ENCODE data around the gene LCE3A.

The LCE3A gene

DNA sequence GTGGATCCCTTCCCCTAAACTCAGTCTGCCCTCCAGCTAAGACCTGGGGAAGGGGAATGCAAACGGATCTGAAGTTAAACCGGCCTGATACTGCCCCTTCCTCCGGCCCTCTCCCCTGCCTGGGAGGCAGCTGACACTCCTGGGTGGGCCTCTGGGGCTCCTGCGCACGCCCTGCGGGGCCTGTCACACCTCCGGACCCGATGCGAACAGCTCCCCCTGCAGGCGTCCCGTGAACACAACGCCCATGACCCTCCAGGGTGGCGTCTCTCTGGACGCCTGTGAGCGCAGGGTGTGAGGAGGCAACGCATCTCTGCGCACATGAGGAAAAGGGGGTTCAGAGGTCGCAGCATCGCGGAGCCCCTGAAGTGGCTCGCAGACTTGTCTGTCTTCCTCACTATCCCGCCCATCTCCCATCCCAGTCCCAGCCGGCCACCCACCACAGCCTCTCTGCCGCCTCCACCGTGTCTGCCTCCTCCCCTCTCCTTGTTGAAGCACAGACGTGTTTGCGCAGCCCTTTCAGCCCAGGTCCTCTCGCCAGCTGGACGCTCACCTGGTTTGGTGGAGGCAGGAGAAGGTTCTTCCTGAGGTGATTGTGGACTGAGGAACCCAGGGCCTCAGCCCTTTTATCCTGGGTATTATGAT, 421 bp upstream of the LCE3A start:
- TF ChIP-seq, protein P1, sequence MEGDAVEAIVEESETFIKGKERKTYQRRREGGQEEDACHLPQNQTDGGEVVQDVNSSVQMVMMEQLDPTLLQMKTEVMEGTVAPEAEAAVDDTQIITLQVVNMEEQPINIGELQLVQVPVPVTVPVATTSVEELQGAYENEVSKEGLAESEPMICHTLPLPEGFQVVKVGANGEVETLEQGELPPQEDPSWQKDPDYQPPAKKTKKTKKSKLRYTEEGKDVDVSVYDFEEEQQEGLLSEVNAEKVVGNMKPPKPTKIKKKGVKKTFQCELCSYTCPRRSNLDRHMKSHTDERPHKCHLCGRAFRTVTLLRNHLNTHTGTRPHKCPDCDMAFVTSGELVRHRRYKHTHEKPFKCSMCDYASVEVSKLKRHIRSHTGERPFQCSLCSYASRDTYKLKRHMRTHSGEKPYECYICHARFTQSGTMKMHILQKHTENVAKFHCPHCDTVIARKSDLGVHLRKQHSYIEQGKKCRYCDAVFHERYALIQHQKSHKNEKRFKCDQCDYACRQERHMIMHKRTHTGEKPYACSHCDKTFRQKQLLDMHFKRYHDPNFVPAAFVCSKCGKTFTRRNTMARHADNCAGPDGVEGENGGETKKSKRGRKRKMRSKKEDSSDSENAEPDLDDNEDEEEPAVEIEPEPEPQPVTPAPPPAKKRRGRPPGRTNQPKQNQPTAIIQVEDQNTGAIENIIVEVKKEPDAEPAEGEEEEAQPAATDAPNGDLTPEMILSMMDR (IDR thresholded peaks at IDR 0.05; ENCODE audit: low read length, missing control alignments), result no peak
- no peak for DNase-seq (ENCODE audit: low read depth)
- no peak overlapping the region for H3K4me3 ChIP-seq (replicated peaks; ENCODE audit: low read depth, low read length)

GRCh38 chr1:152621993-152622392, 910 bp downstream of the LCE3A start:
- DNase-seq (ENCODE audit: low read depth), result no peak
- H3K4me3 ChIP-seq (replicated peaks; ENCODE audit: low read depth, low read length), result no peak overlapping the region
- TF ChIP-seq, protein P1 (IDR thresholded peaks at IDR 0.05; ENCODE audit: low read length, missing control alignments), result no peak

DNA sequence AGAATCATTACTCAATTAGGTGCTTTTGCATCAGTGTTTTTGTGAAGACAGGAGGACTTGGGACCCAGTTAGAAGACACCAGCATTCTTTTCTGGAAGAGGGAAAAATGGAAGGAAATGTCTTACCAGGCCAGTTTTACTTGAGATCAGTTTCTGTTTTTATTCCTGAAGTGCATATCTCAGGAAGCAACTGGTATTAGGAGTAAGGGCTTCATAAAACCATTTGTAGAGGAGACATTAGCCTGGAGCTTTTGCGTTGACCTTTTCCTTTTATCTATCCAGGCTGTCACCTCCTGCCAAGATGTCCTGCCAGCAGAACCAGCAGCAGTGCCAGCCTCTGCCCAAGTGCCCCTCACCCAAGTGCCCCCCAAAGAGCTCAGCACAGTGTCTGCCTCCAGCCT, 9.4 kb downstream of the LCE3A start, which contains the start of gene LCE3B:
TSS of gene LCE3B (plus strand) at position 301 of the 400 bp plus-strand sequence. CDS start at position 301, 0 bp downstream.
- TF ChIP-seq, protein P1 (IDR thresholded peaks at IDR 0.05; ENCODE audit: low read length, missing control alignments), result no peak
- H3K4me3 ChIP-seq (replicated peaks; ENCODE audit: low read depth, low read length), result no peak within 1 kb of the TSS
- no peak for DNase-seq (ENCODE audit: low read depth)

DNA sequence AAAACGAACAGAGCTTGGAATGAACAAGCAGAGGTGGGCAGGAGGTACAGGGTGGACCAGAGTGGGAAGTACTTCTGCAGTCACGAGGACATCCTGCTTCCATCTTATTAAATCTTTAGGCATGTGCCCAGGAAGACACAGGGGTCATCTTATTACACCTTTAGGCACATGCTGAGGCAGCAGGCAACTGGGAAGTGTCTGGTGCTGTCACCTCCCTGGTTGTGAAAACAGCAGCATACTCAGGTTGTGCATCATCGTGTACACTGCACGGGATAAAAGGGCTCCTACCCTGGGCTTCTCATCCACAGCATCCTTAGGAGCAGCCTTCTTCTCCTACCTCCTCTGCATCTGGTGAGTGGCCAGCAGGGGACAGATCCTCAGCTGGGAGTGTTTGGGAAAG, 23.0 kb downstream of the LCE3A start, which contains the start of gene LCE3C:
TSS of gene LCE3C (plus strand) at position 301 of the 400 bp plus-strand sequence. CDS start 498 bp downstream, outside the sequence.
- TF ChIP-seq, protein P1 (IDR thresholded peaks at IDR 0.05; ENCODE audit: low read length, missing control alignments), result no peak
- no peak within 1 kb of the TSS for H3K4me3 ChIP-seq (replicated peaks; ENCODE audit: low read depth, low read length)
- DNase-seq (ENCODE audit: low read depth), result no peak

- TF ChIP-seq, protein P1 (IDR thresholded peaks at IDR 0.05; ENCODE audit: low read length, missing control alignments), result no peak
- DNase-seq (ENCODE audit: low read depth), result no peak
- no peak overlapping the region for H3K4me3 ChIP-seq (replicated peaks; ENCODE audit: low read depth, low read length)
Measured at GRCh38 chr1:152596986-152597385, 25.9 kb downstream of the LCE3A start.

DNA sequence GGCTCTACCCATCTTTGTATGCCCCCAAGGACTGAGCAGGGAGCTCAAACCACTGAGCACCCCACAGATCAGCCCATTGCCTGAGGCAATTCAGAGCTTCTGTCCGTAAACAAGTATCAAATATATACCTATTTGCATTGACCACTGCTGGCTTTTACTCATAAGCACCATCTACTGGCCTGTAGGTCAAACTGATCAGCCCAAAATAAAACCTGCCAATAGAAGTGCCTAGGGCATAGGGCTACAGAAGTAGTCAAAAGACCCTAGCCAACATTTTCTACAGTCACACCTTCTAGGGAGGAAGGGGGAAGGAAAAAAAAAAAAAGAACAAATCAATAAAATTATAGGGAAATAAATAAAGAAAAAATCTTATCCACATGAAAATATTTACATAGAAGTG, 37.3 kb downstream of the LCE3A start:
- H3K4me3 ChIP-seq (replicated peaks; ENCODE audit: low read depth, low read length), result no peak overlapping the region
- DNase-seq (ENCODE audit: low read depth), result no peak
- TF ChIP-seq, protein P1 (IDR thresholded peaks at IDR 0.05; ENCODE audit: low read length, missing control alignments), result no peak

- TF ChIP-seq, protein P1 (IDR thresholded peaks at IDR 0.05; ENCODE audit: low read length, missing control alignments), result no peak
- no peak for DNase-seq (ENCODE audit: low read depth)
- no peak overlapping the region for H3K4me3 ChIP-seq (replicated peaks; ENCODE audit: low read depth, low read length)
Measured at GRCh38 chr1:152582647-152583046, 40.3 kb downstream of the LCE3A start.
